Stimulated activated CD4-positive, alpha-beta T cell treated with anti-CD3 and anti-CD28 coated beads, Interleukin-4, amount 100 ng/mL, for 24 hours (primary cell): ENCODE results near the gene G6PC2.
"Not testable (repeated sequence)": the region's sequence is repeated elsewhere in the genome, so short reads cannot be mapped to it uniquely, and the experiment has no call there.

ENCODE experiments used
- DNase-seq: peaks from one replicate; pipeline ENCODE4 v3.0.0-alpha.2; 2020

Gene G6PC2

GRCh38 chr2:168901003-168901402 is at the start of gene G6PC2:
G6PC2 (plus strand) TSS chr2:168901291; CDS start chr2:168901332, 41 bp downstream.
- DNase-seq: no peak

GRCh38 chr2:168851674-168852320 is 49.3 kb upstream of the G6PC2 start:
- DNase-seq: no peak

GRCh38 chr2:168852481-168852880 is 48.6 kb upstream of the G6PC2 start:
- no peak for DNase-seq

- no peak for DNase-seq
Observed at GRCh38 chr2:168853471-168853870, 47.6 kb upstream of the G6PC2 start.

- no peak for DNase-seq
Observed at GRCh38 chr2:168854651-168855050, 46.4 kb upstream of the G6PC2 start.

GRCh38 chr2:168855601-168856000 is 45.5 kb upstream of the G6PC2 start:
- no peak for DNase-seq

- no peak for DNase-seq
Observed at GRCh38 chr2:168858146-168858545, 42.9 kb upstream of the G6PC2 start.

- DNase-seq: not testable (repeated sequence)
Observed at GRCh38 chr2:168867164-168867563, 33.9 kb upstream of the G6PC2 start.

- not testable (repeated sequence) for DNase-seq
Observed at GRCh38 chr2:168870369-168870768, 30.7 kb upstream of the G6PC2 start.

- DNase-seq: not testable (repeated sequence)
Observed at GRCh38 chr2:168870824-168871223, 30.3 kb upstream of the G6PC2 start.

GRCh38 chr2:168874368-168875054 is 26.6 kb upstream of the G6PC2 start:
- no peak for DNase-seq

GRCh38 chr2:168882163-168882562 is 18.9 kb upstream of the G6PC2 start:
- DNase-seq: not testable (repeated sequence)

- DNase-seq: no peak
Observed at GRCh38 chr2:168884975-168885374, 16.1 kb upstream of the G6PC2 start.

- DNase-seq: no peak
Observed at GRCh38 chr2:168889635-168890005, 11.5 kb upstream of the G6PC2 start.

- DNase-seq: peak; percentile 88
Observed at GRCh38 chr2:168890006-168890782, 10.9 kb upstream of the G6PC2 start, which contains the start of gene SPC25. SPC25 (minus strand) TSS chr2:168890430; CDS start chr2:168889519, 911 bp downstream.

- no peak for DNase-seq
Observed at GRCh38 chr2:168892327-168892726, 8.8 kb upstream of the G6PC2 start.

GRCh38 chr2:168894101-168894500 is 7.0 kb upstream of the G6PC2 start:
- no peak for DNase-seq

GRCh38 chr2:168894720-168895119 is 6.4 kb upstream of the G6PC2 start:
- no peak for DNase-seq

- DNase-seq: no peak
Observed at GRCh38 chr2:168895771-168896170, 5.3 kb upstream of the G6PC2 start.

GRCh38 chr2:168896783-168897182 is 4.3 kb upstream of the G6PC2 start:
- no peak for DNase-seq

GRCh38 chr2:168897449-168897848 is 3.6 kb upstream of the G6PC2 start:
- no peak for DNase-seq

GRCh38 chr2:168903888-168904287 is 2.8 kb downstream of the G6PC2 start:
- DNase-seq: no peak

- DNase-seq: no peak
Observed at GRCh38 chr2:168904358-168904757, 3.3 kb downstream of the G6PC2 start.
